Fibroblast of mammary gland (primary cell): ENCODE results near the gene ACTR5.
"Not testable (repeated sequence)": the region's sequence is repeated elsewhere in the genome, so short reads cannot be mapped to it uniquely, and the experiment has no call there.

ENCODE experiments used
- DNase-seq: peaks from one replicate; pipeline ENCODE4 v3.0.0-alpha.2; 2010; ENCODE audit warnings: low read depth
- H3K4me3 ChIP-seq: 2 replicates; pipeline ENCODE4 v1.5.1; 2011; ENCODE audit warnings: low read depth, mild to moderate bottlenecking, low read length, moderate library complexity; ENCODE audit not compliant: control insufficient read depth
- TF ChIP-seq, protein P1 (sequence below): conservative IDR thresholded peaks from 2 replicates; pipeline ENCODE4 v1.5.1; 2011; ENCODE audit warnings: low read depth, low read length, inconsistent platforms; ENCODE audit not compliant: control insufficient read depth, insufficient read depth

The ACTR5 gene

DNA sequence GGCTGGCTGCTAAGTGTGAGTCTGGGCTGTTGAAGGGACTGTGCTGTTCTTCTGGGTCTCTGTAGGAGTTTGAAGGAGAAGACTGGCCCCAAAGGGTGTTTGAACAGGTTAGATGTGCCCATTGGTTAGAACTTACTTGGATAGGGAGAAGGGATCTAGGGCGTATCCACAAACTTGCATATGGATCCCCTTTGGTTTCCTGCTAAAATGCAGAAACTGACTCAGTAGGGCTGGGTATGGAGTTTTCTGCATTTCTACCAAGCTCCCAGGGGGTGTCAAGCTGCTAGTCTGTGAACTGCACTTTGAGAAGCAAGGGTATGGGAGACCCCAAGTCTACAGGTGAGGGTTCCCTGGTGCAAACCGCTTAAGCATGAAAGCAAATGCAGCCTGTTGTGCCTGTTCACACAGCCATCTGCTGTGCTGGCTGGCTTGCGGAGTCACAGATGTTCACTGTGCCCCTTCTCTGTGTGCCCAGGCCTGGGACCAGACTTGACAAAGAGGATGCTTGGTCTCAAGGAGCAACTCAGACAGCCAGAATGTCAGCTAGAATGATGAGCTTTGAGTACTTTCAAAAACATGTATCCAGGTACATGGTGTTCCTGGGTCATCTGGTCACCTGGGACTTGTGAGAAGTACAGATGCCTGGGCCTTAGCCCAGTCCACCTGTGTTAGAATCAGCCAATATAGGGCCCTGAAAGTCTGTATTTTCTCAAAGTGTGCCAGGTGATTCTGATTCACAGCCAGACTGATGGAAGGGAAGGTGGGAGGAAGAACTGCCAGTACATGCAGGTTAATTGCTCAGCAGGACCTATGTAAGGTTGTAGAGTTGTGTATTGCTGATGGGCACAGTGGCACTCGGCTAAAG lies 64.7 kb downstream of the ACTR5 start:
- TF ChIP-seq, protein P1, sequence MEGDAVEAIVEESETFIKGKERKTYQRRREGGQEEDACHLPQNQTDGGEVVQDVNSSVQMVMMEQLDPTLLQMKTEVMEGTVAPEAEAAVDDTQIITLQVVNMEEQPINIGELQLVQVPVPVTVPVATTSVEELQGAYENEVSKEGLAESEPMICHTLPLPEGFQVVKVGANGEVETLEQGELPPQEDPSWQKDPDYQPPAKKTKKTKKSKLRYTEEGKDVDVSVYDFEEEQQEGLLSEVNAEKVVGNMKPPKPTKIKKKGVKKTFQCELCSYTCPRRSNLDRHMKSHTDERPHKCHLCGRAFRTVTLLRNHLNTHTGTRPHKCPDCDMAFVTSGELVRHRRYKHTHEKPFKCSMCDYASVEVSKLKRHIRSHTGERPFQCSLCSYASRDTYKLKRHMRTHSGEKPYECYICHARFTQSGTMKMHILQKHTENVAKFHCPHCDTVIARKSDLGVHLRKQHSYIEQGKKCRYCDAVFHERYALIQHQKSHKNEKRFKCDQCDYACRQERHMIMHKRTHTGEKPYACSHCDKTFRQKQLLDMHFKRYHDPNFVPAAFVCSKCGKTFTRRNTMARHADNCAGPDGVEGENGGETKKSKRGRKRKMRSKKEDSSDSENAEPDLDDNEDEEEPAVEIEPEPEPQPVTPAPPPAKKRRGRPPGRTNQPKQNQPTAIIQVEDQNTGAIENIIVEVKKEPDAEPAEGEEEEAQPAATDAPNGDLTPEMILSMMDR: no peak
- no peak for DNase-seq
- H3K4me3 ChIP-seq: no peak overlapping the region

DNA sequence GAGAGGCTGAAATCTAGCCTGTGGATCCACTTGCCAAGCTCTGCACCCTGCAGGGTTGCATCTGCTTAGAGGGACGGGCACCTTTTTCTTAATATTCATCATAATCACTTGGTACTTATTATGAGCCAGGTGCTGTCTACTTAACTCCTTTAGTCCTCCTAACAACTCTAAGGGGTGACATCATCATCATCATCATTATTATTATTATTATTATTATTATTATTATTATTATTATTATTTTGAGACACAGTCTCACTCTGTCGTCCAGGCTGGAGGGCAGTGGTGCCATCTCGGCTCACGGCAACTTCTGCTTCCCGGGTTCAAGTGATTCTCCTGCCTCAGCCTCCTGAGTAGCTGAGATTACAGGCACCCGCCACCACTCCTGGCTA lies 65.3 kb downstream of the ACTR5 start:
- not testable (repeated sequence) for H3K4me3 ChIP-seq, DNase-seq

DNA sequence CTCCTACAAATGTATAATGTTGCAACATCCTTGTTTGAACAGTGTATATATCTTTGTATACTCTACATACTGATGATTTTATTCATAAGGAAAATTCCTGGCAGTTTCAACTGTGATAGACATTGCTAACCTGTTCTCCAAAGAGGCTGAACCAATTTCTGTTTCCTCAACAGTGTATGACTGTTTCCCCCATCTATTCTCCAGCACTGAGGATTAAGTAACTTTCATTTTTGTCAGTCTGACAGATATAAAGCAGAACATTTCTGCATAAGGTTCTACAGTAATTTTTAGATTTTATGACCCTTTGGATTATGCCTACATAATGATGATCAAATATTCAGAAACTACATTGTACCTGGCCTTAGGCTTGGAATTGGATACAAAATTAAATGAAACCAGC lies 67.2 kb downstream of the ACTR5 start:
- no peak for DNase-seq
- TF ChIP-seq, protein P1: no peak
- no peak overlapping the region for H3K4me3 ChIP-seq

DNA sequence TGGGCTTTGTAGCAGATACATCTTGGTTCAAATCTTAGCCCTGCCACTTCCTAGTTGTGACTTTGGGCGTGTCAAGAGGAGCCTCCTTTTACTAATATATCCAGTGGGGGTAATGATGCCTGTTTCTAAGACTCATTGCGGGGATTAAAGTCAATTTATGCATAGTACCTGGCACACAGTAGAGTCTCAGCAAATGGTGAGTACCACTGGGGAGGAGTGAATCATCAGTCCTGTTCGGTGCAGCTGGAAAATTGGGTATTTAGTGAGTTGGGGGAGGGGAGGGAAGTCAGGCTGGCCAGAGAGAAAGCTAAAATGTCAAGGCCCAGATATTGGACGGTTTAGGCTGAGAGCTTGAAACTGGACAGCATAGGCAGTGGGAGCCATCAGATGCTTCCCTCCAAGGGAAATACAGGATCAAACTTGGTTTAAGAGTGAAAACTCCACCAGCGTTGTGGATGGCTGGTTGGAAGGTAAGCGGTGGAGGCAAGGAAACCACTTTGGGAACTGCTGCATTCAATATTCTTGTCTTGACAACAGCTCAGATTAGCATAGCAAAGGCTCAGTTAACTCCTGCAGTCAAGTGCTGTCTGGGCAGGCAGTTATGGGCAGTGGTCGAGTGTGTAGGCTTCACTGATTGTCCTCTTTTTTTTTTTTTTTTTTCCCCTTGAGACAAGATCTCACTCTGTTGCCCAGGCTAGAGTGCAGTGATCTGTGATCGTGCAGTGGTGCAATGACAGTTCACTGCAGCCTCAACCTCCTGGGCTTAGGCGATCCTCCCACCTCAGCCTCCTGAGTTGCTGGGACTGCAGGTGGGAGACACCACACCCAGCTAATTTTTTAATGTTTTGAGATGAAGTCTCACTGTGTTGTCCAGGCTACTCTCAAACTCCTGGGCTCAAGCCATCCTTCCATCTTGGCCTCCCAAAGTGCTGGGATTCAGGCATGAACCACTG lies 70.1 kb downstream of the ACTR5 start:
- DNase-seq: no peak
- no peak overlapping the region for H3K4me3 ChIP-seq
- TF ChIP-seq, protein P1: no peak
